Measurements from ENCODE around the gene LBHD1.
"Not testable (repeated sequence)": the region's sequence is repeated elsewhere in the genome, so short reads cannot be mapped to it uniquely, and the experiment has no call there.

LBHD1 gene

GRCh38 chr11:62654297-62654696, 17.8 kb downstream of the LBHD1 start:
- DNase-seq = no peak

GRCh38 chr11:62652161-62653006, 19.7 kb downstream of the LBHD1 start:
- DNase-seq = no peak

DNA sequence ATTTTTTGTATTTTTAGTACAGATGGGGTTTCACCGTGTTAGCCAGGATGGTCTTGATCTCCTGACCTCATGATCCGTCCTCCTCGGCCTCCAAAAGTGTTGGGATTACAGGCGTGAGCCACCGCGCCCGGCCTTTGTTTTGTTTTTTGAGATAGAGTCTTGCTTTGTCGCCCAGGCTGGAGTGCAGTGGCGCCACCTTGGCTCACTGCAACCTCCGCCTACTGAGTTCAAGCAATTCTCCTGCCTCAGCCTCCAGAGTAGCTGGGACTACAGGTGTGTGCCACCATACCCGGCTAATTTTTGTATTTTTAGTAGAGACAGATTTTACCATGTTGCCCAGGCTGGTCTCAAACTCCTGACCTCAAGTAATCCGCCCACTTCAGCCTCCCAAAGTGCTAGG, 21.8 kb downstream of the LBHD1 start:
- not testable (repeated sequence) for DNase-seq

GRCh38 chr11:62649486-62649885, 22.6 kb downstream of the LBHD1 start:
- no peak for DNase-seq

DNA sequence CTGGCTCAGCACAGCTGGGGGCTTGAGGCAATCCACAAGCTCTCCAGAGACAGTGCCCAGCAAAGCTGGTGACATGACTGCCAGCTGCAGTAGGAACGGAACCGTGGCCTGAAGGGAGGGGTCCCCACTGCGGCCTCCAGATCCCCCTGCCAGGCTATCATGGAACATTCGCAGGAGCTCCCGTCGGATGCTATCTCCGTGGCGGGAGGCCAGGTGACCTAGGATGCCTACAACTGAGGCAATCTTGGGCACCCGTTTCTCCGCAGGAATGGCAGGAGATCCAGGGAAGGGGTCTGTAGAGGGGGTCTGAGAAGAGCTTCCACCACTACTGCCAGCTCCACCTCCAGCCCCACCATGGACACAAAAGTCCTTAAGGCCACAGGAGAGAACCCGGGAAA, 23.1 kb downstream of the LBHD1 start:
- DNase-seq = no peak

GRCh38 chr11:62648185-62648966, 23.7 kb downstream of the LBHD1 start:
- no peak for DNase-seq

DNA sequence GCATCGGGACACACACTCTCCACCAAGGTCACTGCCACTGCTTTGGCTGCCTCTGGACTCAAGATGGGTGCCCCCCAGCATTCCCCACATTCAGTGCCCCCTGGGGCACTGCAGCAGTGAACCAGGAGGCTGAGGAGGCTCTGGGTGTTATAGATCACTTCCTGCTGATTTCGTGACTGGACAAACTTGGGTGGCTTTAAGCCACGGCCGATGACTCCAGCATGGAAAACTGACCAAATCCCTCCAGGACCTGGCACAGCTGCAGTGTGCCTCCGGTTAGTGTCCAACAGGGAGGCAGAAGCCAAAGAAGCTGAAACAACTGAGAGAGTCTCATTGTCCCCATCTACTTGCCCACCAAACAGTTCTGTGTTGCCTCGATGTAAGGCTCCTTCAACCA, 24.5 kb downstream of the LBHD1 start:
- DNase-seq = no peak

DNA sequence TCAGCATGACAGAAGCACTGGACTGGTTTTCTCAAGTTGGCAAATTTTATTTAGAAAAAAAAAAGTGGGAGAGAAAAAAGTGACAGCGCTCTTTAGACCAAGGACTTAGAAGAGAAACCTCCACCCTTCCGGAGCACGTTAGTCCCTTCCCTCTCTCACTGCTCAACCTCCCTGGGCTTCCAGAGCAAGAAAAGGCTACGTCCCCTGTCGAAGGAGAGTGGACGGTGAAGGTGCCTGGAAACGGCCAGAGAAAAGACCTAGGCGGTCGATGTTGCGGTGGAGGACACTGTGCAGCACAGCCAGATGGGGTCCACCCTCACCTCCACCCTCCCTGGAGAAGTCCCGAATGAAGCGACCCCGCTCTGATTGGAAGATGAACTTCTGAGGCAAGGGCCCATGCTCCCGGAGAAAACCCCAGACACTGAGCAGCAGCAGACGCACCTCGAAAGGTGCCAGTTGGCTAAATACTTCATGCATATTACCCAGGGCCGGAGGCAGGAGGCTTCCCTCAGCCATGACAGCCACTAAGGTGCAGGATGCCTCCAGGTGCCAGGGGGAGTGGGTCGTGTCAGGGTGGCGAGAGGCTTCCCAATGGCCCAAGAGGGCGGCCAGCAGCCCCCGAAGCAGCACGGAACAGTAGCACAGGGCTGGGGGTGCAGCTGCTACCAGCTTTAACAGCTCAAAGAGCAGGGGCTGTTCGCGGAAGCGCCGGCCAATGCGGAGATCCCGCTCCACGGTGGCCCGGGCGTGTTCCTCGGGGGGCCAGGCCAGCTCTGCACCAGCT, 25.1 kb downstream of the LBHD1 start:
- DNase-seq = no peak

DNA sequence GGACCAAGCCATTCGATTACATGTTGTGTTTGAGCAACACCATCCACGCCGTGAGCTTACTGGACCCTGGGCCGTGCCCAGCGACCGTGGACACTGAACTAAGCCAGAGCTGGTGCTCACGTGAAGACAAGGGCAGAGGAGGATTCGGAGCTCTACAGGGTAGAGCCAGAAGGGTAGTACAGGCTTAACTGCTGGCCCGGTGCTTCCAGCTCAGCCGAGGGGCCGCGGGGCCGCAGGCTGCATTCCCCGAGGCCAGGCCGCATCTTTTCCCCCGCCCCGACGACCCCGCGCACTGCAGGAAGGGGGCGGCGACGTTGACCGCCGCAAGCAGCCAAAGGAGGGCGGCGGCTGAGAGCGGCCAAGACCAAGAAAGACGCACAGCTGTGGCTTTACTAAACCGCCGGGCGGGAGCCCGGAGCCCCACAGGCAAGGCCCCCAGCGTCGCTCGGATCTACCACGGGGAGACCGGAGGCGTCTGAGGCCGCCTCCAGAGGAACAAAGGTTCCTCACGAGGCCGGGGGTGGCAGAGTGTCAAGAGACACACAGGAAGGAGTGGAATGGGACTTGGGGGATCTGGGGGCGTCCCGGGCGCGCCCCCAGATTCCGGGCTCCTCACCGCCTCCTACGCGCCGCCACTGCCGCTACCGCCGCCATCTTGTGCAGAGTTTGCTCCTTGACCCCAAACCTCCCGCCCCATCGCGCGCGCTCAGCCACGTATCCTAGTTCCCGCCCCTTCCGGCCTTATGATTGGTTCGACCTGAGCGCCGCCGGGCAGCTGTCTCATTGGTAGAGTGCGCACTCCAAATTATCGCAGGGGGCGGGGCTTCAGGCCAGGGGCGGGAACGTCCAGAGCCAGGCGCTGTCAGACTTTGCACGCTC, 25.9 kb downstream of the LBHD1 start, which contains the start of gene GANAB:
GANAB (minus strand) TSS at position 668 of the 879 bp plus-strand sequence; CDS start at position 654, 14 bp downstream.
- DNase-seq = peak; percentile 96

GRCh38 chr11:62645671-62645945, 26.5 kb downstream of the LBHD1 start:
- DNase-seq = no peak

- no peak for DNase-seq
Measured at GRCh38 chr11:62644220-62644619, 27.8 kb downstream of the LBHD1 start.

DNA sequence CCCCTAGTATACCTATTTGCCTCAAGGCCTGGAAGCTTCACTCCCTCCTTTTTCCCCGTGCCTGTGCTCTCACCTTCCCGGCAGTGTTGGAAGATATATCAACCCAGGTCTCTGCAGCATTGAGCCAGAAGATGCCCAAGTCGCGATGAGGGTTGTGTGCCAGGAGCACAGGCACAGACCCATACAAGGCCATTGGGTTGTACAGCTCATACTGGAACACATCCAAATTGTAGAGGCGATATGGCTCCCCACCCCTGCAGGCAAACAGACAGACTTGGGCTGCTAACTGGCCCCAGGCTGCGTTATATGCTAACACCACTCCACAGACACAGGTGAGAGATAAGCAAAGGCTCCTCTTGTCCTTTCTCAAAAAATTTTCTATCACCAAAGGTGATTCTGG, 39.6 kb downstream of the LBHD1 start:
- DNase-seq = no peak

DNA sequence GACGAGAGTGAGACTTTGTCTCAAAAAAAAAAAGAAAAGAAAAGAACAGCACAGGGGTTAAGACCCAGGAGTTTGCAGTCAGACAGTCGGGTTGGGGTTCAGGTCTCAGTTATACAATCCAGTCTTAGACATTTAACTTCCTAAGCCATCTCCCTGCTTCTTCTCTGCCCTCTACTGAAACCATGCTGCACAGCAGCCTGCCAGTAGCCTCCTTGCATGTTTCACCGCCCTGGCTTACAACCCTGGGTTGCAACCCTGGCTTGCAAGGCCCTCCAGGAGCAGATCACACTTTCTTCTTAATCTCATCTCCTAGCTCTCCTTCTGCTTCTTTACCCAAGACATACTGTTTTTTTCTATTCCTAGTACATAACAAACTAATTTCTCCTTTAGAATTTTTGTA, 44.4 kb downstream of the LBHD1 start:
- no peak for DNase-seq

DNA sequence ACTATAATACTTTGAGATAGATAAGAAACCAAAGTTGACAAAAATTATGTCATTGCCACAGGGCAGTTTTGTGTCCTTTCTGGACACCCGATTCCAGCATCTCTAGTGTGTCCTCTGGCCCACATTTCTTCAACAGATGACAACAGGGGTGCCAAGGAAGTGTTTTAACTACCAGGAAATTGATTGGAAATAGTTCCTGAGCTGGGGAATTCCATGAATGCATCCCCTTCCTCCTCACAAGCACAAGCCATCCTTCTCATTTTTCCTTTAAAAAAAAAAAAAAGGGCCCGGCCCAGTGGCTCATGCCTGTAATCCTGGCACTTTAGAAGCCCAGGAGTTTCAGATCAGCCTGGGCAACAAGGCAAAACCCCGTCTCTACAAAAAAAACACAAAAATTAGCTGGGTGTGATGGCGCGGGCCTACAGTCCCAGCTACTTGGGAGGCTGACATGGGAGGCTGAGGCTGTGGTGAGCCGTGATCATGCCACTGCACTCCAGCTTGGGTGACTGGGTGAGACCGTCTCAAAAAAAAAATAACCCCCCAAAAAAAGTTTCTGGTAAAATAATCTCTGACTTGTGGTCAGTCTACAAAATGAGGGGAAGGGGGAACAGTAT, 49.5 kb downstream of the LBHD1 start:
- DNase-seq = no peak

- DNase-seq = peak; percentile 96
Measured at GRCh38 chr11:62621567-62622470, 50.2 kb downstream of the LBHD1 start, which contains the start of gene B3GAT3. Gene B3GAT3, minus strand, starts transcription at chr11:62621986. Its CDS starts 39 bp downstream, at chr11:62621947.

DNA sequence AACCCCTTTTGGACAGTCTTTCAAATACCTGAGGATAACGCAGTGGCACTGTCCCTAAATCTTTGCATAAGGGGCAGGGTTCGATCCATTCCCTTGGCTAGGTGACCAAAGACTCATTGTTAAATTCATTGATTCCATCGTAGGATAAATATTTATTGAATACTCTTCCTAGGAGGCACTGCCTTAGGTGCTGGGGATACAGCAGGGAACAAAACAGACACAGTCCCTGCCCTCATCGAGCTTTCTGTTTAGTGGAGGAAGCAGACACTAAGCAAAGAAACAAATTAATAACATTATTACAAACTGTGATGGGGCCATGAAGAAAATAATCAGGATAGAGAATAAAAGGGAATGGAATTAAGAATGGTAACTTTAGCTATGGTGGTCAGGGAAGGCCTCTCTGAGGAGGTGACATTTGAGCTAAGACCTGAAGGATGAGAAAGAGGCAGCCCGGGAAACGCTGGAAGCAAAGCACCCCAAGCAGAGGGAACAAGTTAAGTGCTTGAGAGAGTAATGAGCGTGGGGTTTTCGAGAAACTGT, 51.0 kb downstream of the LBHD1 start:
- no peak for DNase-seq

- DNase-seq = not testable (repeated sequence)
Measured at GRCh38 chr11:62616957-62617356, 55.1 kb downstream of the LBHD1 start.

DNA sequence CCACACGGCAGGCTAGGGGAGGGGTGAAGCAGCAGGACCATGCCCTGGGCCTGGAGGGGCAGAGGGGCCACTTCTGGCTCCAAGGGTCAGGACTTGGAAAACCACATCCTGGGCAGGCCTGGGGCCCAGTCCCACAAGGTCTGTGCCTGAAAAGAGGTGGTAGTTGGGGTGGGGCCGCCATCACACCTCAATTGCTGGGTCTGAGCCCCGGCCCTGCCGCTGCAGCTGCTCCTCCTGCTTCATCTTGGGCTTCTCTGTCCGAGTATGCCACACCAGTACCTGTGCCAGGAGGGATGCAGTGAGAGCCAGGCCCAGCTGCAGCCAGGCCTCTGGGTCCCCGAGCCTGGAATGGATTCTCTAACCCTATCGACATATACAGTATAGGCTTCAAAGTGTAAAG, 56.5 kb downstream of the LBHD1 start:
- DNase-seq = no peak

- DNase-seq = no peak
Measured at GRCh38 chr11:62614275-62614674, 57.8 kb downstream of the LBHD1 start.

DNA sequence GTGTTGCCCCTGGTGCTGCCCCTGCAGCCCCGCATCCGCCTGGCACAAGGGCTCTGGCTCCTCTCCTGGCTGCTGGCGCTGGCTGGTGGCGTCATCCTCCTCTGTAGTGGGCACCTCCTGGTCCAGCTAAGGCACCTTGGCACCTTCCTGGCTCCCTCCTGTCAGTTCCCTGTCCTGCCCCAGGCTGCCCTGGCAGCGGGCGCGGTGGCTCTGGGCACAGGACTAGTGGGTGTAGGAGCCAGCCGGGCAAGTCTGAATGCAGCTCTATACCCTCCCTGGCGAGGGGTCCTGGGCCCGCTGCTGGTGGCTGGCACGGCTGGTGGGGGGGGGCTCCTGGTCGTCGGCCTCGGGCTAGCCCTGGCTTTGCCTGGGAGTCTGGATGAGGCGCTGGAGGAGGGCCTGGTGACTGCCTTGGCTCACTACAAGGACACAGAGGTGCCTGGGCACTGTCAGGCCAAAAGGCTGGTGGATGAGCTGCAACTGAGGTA, 58.7 kb downstream of the LBHD1 start:
- DNase-seq = no peak

Measured in activated T-cell treated with anti-CD3 and anti-CD28 coated beads, Interleukin-2, amount 50 U/mL, for 1 hour (primary cell).